SK-N-SH treated with all-trans-retinoic acid at 6 μM for 48 hours (cell line): Measurements from ENCODE around the gene SOX6.

Source experiments
- CSDC2 ChIP-seq: fragments of 250-450 bp; sonication (Bioruptor Pico); IDR thresholded peaks from 2 replicates; pipeline ENCODE4 v1.5.0; 2020; ENCODE audit warnings: mild to moderate bottlenecking, moderate library complexity
- GLIS3 ChIP-seq: fragments of 250-450 bp; sonication (Bioruptor Pico); IDR thresholded peaks from 2 replicates; pipeline ENCODE4 v1.5.0; 2020; ENCODE audit warnings: mild to moderate bottlenecking, moderate library complexity
- ISL1 ChIP-seq: fragments of 250-450 bp; sonication (Bioruptor Pico); IDR thresholded peaks from 2 replicates; pipeline ENCODE4 v2.1.2; 2022; ENCODE audit warnings: mild to moderate bottlenecking, moderate library complexity
- OSR1 ChIP-seq: fragments of 250-450 bp; sonication (Bioruptor Pico); IDR thresholded peaks from 2 replicates; pipeline ENCODE4 v1.8.0; 2022; ENCODE audit warnings: moderate library complexity, mild to moderate bottlenecking, inconsistent platforms
- PPARA ChIP-seq: fragments of 250-450 bp; sonication (Bioruptor Pico); IDR thresholded peaks from 2 replicates; pipeline ENCODE4 v1.5.0; 2020; ENCODE audit warnings: mild to moderate bottlenecking, borderline replicate concordance
- RARB ChIP-seq: fragments of 250-450 bp; sonication (Bioruptor Pico); IDR thresholded peaks from 2 replicates; pipeline ENCODE4 v1.8.0; 2021; ENCODE audit warnings: mild to moderate bottlenecking, moderate library complexity
- TOX ChIP-seq: fragments of 250-450 bp; sonication (Bioruptor Pico); IDR thresholded peaks from 2 replicates; pipeline ENCODE4 v1.8.0; 2021; ENCODE audit warnings: mild to moderate bottlenecking, moderate library complexity, borderline replicate concordance
- ZFP30 ChIP-seq: fragments of 450-650 bp; formaldehyde crosslinking; IDR thresholded peaks from 2 replicates; pipeline ENCODE4 v1.5.0; 2022; ENCODE audit warnings: mild to moderate bottlenecking, moderate library complexity
- ZNF565 ChIP-seq: fragments of 450-650 bp; formaldehyde crosslinking; conservative IDR thresholded peaks from 2 replicates; pipeline ENCODE4 v1.5.0; 2020; ENCODE audit warnings: low read depth, mild to moderate bottlenecking, moderate library complexity
- TF ChIP-seq, protein P1 (sequence below): fragments of 250-450 bp; sonication (Bioruptor Pico); IDR thresholded peaks from 2 replicates; pipeline ENCODE4 v1.5.0; 2020; ENCODE audit warnings: mild to moderate bottlenecking, moderate library complexity
- TF ChIP-seq, protein P2 (sequence below): fragments of 250-450 bp; sonication (Bioruptor Pico); IDR thresholded peaks from 2 replicates; pipeline ENCODE4 v1.5.1; 2021; ENCODE audit warnings: mild to moderate bottlenecking, moderate library complexity
- TF ChIP-seq, protein P3 (sequence below): fragments of 250-450 bp; sonication (Bioruptor Pico); IDR thresholded peaks from 2 replicates; pipeline ENCODE4 v1.8.0; 2021; ENCODE audit warnings: low read depth, mild to moderate bottlenecking, moderate library complexity, borderline replicate concordance

DNA sequence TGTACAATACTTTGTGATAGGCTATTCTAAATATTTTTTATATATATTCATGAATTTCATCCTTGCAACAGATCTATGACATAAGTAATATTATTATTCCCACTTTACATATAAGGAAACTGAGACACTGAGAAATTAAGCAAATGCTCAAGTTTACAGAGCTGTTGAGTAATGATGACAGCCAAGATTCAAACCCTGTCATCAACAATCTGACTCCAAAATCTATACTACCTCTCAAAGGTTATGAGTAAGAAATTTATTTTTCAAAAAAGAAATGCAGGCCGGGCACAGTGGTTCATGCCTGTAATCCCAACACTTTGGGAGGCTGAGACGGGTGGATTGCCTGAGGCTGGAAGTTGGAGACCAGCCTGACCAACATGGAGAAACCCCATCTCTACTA, 22.6 kb upstream of the SOX6 start:
- TF ChIP-seq RARB (CRISPR knock-in tag) (no peak), OSR1 (CRISPR knock-in tag) (no peak), ZNF565 (CRISPR knock-in tag) (no peak), TOX (no peak), CSDC2 (CRISPR knock-in tag) (no peak), PPARA (no peak), GLIS3 (no peak), ISL1 (CRISPR knock-in tag) (no peak), ZFP30 (no peak)
- TF ChIP-seq, protein P1, sequence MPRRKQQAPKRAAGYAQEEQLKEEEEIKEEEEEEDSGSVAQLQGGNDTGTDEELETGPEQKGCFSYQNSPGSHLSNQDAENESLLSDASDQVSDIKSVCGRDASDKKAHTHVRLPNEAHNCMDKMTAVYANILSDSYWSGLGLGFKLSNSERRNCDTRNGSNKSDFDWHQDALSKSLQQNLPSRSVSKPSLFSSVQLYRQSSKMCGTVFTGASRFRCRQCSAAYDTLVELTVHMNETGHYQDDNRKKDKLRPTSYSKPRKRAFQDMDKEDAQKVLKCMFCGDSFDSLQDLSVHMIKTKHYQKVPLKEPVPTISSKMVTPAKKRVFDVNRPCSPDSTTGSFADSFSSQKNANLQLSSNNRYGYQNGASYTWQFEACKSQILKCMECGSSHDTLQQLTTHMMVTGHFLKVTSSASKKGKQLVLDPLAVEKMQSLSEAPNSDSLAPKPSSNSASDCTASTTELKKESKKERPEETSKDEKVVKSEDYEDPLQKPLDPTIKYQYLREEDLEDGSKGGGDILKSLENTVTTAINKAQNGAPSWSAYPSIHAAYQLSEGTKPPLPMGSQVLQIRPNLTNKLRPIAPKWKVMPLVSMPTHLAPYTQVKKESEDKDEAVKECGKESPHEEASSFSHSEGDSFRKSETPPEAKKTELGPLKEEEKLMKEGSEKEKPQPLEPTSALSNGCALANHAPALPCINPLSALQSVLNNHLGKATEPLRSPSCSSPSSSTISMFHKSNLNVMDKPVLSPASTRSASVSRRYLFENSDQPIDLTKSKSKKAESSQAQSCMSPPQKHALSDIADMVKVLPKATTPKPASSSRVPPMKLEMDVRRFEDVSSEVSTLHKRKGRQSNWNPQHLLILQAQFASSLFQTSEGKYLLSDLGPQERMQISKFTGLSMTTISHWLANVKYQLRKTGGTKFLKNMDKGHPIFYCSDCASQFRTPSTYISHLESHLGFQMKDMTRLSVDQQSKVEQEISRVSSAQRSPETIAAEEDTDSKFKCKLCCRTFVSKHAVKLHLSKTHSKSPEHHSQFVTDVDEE (CRISPR knock-in tag): no peak
- TF ChIP-seq, protein P2, sequence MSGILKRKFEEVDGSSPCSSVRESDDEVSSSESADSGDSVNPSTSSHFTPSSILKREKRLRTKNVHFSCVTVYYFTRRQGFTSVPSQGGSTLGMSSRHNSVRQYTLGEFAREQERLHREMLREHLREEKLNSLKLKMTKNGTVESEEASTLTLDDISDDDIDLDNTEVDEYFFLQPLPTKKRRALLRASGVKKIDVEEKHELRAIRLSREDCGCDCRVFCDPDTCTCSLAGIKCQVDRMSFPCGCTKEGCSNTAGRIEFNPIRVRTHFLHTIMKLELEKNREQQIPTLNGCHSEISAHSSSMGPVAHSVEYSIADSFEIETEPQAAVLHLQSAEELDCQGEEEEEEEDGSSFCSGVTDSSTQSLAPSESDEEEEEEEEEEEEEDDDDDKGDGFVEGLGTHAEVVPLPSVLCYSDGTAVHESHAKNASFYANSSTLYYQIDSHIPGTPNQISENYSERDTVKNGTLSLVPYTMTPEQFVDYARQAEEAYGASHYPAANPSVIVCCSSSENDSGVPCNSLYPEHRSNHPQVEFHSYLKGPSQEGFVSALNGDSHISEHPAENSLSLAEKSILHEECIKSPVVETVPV: no peak
- TF ChIP-seq, protein P3, sequence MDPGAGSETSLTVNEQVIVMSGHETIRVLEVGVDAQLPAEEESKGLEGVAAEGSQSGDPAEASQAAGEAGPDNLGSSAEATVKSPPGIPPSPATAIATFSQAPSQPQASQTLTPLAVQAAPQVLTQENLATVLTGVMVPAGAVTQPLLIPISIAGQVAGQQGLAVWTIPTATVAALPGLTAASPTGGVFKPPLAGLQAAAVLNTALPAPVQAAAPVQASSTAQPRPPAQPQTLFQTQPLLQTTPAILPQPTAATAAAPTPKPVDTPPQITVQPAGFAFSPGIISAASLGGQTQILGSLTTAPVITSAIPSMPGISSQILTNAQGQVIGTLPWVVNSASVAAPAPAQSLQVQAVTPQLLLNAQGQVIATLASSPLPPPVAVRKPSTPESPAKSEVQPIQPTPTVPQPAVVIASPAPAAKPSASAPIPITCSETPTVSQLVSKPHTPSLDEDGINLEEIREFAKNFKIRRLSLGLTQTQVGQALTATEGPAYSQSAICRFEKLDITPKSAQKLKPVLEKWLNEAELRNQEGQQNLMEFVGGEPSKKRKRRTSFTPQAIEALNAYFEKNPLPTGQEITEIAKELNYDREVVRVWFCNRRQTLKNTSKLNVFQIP (CRISPR knock-in tag): no peak
